ENCODE measurements around the gene LPCAT1. TPM values are rescaled to one million over a fixed set of nuclear protein-coding genes. Genes with fewer than 3 reads are reported as not detected.

LPCAT1 gene
- total and polyA plus RNA-seq, 10 of the 15 experiments (the other 5 are each of a cell fraction or from before 2014, with no cell fraction given) = 2.3 to 109 (median 72.7) TPM

DNA sequence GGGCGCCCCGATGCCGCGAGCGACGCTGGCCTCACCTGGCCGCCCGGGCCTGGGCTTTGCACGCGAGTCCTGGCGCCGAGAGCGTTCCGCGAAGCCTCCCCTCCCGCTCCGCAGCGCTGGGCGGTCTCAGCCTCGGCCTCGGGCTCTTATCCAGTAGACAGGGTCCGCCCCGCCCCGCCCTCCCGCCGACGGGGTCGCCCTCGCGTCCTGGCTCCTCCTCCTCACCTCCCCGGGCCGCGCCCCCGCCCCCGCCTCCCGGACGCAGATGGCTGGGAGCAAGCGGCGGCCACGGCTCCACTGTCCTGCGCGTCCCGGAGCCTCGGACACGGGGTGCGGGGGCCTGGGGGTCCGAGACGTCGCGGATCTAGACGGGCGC is 78.5 kb downstream of the LPCAT1 start, which contains the start of gene SLC6A3:
TSS of gene SLC6A3 (minus strand) at position 128 of the 376 bp plus-strand sequence. CDS start 2,243 bp downstream, outside the sequence.
- ATAC-seq (no peak), DNase-seq (ENCODE audit: low read depth, low spot score) (no peak), FAIRE-seq (no peak)
- 66% methylated on average over 10 of the region's 52 CpGs for WGBS (ENCODE audit: insufficient coverage, insufficient replicate concordance, low lambda C conversion rate, missing lambda C conversion rate)
- Histone ChIP-seq H3K27ac (ENCODE audit: control insufficient read depth, insufficient read depth) (no peak within 1 kb of the TSS), H3K4me1 (ENCODE audit: control insufficient read depth, insufficient read depth, low read length) (no peaks in the 10 kb centered on the region), H3K79me2 (ENCODE audit: control insufficient read depth, insufficient read depth, low read length) (no peaks in the 10 kb centered on the region), H3K27me3 (replicated peaks in 1 of 2; ENCODE audit: control insufficient read depth in 2 of 2, insufficient read depth in 2 of 2, low read length in 1 of 2) (peaks cover 8% of the 10 kb centered on the region in 2 experiments), H3K36me3 (ENCODE audit: control insufficient read depth in 2 of 2, insufficient read depth in 2 of 2, low read length in 1 of 2) (no peaks in the 10 kb centered on the region), H3K9me3 (replicated peaks; ENCODE audit: control insufficient read depth, insufficient read depth, low read length) (no peaks in the 10 kb centered on the region; the same call in 2 of the 3 replicates), H2AFZ (ENCODE audit: control insufficient read depth, low read depth, low read length) (no peak within 1 kb of the TSS), H4K20me1 (ENCODE audit: control insufficient read depth, insufficient read depth) (no peaks in the 10 kb centered on the region), H3K4me3 (no peak within 1 kb of the TSS), H3K4me2 (ENCODE audit: control insufficient read depth, insufficient read depth) (no peak within 1 kb of the TSS), H3K9ac (ENCODE audit: control insufficient read depth, insufficient read depth, low read length) (no peak within 1 kb of the TSS)
- RAD21 ChIA-PET (ENCODE audit: unreplicated experiment) = no interaction called here
- intact Hi-C loops (cut with micrococcal nuclease; ENCODE audit: unreplicated experiment) = no loop called here
- in situ Hi-C loops (cut with MboI) = no loop called here
- SMC1A ChIA-PET (ENCODE audit: uncharacterized antibody, unreplicated experiment) = no interaction called here
- CTCF ChIA-PET = no interaction called here
- BruUV-seq (replicated peaks) = no TSS peak
- TF ChIP-seq PML (IDR thresholded peaks at IDR 0.05; ENCODE audit: low read length) (no peak), FOXM1 (IDR thresholded peaks at IDR 0.05; ENCODE audit: low read depth, low read length) (no peak), CBFB (IDR thresholded peaks at IDR 0.05; ENCODE audit: low read depth) (no peak), ATF2 (IDR thresholded peaks at IDR 0.05; ENCODE audit: low read length) (no peak), MAX (IDR thresholded peaks at IDR 0.05; ENCODE audit: low read depth, low read length) (no peak)
- TF ChIP-seq, protein P1, sequence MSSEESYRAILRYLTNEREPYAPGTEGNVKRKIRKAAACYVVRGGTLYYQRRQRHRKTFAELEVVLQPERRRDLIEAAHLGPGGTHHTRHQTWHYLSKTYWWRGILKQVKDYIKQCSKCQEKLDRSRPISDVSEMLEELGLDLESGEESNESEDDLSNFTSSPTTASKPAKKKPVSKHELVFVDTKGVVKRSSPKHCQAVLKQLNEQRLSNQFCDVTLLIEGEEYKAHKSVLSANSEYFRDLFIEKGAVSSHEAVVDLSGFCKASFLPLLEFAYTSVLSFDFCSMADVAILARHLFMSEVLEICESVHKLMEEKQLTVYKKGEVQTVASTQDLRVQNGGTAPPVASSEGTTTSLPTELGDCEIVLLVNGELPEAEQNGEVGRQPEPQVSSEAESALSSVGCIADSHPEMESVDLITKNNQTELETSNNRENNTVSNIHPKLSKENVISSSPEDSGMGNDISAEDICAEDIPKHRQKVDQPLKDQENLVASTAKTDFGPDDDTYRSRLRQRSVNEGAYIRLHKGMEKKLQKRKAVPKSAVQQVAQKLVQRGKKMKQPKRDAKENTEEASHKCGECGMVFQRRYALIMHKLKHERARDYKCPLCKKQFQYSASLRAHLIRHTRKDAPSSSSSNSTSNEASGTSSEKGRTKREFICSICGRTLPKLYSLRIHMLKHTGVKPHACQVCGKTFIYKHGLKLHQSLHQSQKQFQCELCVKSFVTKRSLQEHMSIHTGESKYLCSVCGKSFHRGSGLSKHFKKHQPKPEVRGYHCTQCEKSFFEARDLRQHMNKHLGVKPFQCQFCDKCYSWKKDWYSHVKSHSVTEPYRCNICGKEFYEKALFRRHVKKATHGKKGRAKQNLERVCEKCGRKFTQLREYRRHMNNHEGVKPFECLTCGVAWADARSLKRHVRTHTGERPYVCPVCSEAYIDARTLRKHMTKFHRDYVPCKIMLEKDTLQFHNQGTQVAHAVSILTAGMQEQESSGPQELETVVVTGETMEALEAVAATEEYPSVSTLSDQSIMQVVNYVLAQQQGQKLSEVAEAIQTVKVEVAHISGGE (CRISPR knock-in tag; IDR thresholded peaks at IDR 0.05) = no peak
- POLR2A ChIA-PET = no interaction called here
